Measurements from ENCODE around the gene SNX30.

The SNX30 gene

DNA sequence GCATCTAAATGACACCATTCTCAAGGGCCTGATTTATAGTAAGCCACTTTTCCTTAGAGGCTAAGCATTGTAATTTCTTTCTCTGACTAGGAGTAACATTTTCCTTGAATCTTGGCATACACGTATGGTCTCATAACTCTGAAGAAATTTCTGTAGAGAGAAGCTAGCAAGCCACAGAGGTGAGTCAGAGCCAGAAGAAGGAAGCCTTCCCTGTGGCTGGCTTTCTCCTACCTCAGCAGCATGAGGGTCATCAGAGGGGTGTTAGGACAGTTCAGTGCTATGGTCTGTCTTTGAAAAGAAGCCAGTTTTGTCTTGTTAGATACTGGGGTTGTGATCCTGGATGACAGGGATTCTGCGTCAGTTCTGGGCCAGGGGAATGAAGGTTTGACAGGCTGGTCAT is 3.2 kb downstream of the SNX30 start:
- peak; percentile 94 for DNase-seq

DNA sequence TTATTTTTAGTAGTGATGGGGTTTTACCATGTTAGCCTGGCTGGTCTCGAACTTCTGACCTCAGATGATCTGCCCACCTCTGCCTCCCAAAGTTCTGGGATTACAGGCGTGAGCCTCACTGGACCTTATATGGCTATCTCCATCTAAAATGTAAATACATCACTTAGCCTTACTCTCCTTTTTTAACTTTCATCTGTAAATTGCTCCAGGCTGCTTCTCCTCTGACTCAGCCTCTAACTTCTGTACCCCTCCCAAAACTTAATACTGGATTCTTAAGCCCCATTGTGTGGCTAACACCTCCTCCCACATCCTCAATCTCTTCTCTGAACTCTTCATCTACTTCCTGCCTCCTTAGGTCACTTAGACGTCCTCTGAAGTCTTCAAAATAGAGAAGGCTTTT is 4.0 kb downstream of the SNX30 start:
- DNase-seq = peak; percentile 90

DNA sequence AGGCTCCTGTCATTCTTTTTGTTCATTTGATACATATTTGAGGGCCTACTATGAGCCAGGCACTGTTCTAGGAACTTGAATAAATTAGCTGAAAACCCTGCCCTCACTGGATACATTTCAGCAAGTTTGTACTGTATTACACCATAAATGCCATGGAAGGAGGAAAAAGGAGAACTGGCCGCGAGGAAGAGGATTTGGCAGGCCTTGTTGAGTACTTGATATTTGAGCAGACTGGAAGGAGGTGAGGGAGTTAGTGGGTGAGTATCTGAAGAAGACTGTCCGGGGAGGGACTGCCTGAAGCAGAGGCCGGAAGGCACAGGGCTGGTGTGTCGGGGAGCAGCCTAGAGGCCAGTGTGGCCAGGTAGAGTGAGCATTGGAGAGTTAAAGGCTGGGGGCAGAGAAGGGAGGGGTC is 4.5 kb downstream of the SNX30 start:
- DNase-seq = no peak

DNA sequence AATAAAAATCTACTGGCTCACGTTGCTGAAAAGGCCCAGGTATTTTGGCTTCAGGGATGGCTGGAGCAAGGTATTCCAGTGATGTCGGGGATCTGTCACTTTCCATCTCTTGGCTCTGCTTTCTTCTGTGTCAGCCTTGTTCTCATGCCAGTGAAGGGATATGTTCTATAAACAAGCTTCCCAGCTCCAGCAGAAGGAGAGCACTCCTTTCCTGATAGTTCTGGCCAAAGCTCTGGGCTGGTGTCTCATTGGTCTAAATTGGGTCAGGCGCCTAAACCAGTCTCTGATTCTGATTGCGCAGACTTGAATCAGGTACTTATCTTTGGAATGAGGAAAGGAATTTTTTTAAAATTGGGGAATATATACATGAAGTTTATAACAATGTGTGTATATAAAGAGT is 5.1 kb downstream of the SNX30 start:
- DNase-seq = peak; percentile 24

DNA sequence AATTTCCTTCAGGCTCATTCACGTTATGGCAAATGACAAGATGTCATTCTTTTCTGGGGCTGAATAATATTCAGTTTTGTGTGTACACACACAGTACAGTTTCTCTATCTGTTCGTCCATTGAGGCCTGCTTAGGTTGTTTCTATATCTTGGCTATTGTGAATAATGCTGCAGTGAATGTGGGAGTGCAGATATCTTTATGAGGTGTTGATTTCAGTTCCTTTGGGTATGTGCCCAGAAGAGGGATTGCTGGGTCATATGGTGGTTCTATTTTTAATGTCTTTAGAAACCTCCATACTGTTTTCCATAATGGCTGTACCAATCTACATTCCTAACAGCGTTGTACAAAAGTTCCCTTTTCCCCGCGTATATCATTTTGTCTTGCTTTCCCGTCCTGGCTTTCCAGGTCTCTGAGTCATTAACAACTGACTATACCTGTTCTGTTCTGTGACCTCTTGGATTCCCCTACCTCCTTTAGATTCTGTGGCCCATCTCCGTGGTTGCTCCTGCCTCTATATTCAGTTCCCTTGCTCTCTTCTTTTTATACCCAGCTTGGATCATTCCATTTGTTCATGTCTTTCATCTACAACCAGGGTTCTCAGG is 6.8 kb downstream of the SNX30 start:
- DNase-seq = peak; percentile 67

DNA sequence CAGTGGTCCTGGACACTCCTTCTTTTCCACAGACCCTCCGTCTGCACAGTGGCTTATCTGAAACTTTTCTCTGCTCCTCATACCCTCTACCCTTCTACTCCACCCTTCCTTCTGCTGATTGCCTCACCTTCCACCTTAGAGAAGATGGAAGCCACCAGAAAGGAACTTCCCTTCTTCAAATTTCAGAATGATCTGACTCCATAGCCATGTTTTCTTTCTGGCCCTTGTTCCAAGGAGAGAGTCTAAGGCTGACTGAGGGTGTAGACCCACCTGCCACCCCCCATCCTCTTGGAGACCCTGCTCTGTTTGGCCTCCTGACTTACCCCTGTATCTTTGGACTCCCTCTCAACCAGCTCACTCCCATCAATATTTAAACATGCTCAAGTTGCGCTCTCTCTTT is 7.4 kb downstream of the SNX30 start:
- no peak for DNase-seq

DNA sequence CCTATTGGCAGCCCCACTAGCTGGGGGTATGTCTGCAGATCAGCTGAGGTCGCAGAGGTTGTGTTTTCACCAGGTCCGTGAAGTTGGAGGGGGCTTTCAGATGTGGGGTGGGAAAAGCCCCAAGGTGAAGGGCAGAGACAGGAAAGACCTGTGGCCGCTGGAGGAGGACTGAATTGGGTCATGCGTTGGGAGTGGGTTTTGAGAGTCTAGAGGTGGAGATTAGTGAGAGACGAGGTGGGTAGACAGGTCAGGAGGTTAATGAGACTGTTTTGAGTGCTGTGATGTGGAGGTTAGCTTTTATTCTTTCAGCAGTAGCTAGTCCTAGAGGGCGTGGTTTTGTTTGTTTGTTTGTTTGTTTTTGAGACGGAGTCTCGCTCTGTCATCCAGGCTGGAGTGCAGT is 10.3 kb downstream of the SNX30 start:
- DNase-seq = no peak

DNA sequence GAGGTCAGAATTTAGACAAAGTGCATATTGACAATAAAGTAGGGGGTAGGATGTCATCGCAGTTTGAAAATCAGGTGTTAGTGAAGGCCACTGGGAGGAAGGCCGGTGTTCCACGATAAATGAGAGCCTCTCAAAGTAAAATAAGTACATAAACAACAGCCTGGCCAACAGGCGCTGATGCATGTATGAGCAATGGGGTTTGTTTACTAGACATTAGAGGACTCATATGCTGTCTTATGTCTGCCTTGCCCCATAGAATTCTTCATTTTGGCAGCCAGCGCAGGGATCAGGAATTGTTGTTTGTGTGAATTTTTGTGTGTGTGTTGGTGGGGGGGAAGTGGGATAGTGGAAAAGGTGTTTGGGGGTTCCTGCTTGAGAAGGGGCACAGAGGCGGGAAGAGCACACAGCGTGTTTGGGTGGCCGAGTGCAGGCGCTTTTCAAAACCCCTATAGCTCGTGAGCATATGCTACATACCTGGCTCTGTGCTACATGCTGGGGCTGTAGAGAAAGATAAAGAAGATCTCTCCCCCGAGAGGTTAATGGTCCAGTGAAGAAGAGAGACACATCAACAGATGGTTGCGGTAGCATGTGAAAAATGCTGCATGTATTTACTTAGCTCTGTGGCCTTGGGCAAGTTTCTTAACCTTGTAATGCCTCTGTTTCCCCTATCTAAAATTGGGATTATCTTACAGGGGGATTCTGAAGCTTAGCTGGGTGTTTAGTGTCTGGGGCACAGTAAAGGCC is 11.5 kb downstream of the SNX30 start:
- no peak for DNase-seq

DNA sequence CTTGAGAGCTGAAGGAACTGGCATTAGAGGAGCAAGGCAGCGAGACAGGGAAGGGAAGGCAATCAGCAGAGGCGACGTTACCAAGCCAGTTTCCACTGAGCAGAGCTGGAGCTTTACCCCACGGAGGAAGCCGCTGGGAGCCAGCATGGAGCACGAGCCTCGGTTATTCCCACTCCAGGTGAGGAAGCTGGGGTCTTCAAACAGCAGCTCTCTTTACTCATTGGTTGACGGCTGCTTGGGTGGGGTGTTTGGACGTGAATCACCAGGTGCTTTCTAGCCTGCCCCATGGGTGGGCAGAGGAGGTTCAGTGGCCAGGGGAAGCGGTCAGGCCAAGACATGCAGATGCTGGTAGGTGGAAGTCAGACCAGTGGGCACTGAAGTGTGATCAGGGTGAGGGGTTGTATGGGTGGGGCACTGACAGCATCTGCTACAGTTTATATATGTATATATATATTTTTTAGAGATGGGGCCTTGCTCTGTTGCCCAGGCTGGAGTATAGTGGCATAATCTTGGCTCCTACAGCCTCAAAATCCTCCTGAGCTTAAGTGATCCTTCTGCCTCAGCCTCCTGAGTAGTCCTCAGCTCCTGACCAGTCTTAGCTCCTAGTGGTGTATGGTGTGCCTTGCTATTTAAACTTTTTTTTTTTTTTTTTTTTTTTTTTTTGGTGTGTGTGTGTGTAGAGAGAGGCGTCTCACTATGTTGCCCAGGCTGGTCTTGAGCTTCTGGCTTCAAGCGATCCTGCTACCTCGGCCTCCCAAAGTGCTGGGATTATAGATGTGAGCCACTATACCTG is 12.4 kb downstream of the SNX30 start:
- no peak for DNase-seq

DNA sequence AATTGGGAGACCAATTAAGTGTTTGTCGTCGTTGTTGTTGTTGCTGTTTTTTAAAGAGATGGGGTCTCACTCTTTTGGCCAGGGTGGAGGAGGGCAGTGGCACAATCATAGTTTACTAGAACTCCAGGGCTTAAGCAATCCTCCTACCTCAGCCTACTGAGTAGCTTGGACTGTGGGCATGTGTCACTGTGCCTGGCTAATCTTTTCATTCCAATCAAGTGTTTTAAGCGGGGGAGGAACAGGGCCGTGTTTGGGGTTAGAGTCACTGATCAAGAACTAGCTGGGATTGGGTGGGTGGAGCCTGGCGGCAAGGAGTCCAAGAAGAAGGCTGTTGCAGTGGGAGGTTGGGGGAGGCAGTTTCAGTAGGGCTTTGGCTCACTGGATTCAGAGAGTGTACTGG is 13.8 kb downstream of the SNX30 start:
- DNase-seq = peak; percentile 82

DNA sequence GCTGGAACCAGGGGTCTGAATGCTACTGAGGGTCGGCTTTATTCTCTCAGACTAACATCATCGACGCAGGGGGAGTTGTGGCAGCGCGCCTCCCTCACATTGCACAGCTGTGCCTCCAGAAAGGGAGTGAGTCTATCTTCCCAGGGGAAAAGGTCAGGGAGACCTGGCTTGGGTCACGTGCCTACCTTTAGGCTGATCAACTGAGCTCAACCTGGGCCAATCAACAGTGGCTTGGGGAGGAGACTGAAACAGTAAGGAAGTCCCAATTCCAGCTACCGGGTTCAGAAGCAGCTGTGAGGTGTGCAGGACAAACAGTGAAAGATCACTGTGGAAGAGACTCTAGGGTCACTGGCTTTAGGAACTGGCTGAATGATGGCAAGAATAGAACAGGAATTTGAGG is 14.3 kb downstream of the SNX30 start:
- peak; percentile 75 for DNase-seq

DNA sequence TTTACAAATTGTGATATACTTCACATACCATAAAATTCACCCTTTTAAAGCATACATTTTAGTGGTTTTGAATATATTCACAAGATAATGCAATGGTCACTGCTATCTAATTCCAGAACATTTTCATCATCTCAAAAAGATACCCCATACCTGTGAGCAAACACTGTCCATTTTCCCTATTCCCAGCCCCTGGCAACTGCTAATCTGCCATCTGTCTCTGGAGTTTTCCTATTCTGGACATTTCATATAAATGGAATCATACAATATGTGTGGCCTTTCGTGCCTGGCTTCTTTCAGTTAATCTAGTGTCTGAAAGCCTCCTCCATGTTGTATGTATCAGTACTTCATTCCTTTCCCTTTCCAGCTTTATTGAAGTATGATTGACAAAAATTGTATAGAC is 14.7 kb downstream of the SNX30 start:
- DNase-seq = no peak

DNA sequence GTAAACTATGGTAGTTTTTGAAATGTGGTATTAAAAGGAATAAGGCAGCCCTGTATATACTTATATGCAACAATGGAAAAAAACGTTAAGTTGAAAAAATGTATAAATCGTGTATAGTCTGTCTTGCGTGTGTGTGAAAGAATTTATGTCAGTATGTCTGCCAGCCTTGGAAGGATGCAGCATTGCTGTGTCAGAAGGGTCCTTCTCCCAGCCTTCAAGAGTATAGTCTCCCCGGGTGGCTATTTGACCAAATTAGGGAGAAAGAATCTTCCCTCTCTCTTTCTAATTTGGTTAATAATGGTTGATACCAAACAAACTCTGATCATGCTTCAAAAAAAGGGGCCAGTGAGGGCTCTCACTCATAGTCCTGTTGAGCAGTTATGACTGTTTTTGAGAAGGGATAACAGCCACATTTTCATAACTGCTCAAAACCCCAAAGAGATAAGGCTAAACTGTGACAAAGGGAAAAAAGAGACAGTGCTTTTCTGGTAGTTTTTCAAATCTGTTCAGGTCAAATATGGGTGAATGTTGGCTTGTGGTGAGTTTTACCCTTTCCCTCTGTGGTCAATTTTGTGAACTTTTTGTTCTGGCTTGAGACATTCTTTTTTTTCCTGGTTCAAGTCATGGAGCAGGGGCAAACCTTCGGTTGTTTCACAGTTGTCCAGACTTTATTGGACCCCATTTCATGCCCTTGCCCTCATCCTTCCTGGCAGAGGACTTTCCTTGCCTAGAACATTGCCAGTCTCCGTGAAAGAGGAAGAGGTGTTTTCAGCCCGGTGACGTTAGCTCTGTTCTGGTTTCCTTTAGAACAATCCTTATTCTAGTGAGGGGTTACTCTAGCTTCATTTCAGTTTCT is 21.0 kb downstream of the SNX30 start:
- DNase-seq = no peak

DNA sequence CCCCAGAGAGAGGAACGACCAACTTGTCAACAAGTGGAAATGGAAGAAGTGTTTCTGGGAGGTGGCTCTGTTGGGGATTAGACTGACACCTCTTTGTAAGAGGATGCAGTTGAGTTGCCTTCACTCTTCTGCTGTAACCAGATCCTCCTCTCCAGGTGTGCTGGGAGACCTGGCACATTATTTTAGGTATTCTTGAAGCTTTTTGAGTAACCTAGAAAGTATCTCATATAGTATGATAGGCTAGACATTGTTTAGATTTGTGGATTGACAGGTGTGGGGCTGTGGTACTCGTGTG is 21.6 kb downstream of the SNX30 start:
- no peak for DNase-seq

DNA sequence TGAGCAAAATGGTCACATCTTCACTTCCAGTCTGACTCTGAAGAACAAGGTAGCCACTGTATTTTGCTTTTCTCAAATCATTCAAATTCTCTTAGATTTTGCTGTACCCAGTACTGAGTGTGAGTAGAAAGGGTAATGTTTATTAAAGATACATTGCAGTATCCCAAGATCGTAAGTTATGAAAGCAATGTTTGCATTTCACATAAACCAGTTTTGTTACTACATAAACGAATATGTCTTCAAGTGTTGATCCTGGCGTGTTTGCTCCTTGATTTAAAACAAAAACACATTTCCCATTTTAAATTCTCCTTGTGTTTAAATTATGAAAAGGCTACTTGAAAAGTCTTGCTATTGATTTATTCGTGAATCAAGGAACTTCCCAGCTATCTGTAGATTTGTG is 22.0 kb downstream of the SNX30 start:
- no peak for DNase-seq

DNA sequence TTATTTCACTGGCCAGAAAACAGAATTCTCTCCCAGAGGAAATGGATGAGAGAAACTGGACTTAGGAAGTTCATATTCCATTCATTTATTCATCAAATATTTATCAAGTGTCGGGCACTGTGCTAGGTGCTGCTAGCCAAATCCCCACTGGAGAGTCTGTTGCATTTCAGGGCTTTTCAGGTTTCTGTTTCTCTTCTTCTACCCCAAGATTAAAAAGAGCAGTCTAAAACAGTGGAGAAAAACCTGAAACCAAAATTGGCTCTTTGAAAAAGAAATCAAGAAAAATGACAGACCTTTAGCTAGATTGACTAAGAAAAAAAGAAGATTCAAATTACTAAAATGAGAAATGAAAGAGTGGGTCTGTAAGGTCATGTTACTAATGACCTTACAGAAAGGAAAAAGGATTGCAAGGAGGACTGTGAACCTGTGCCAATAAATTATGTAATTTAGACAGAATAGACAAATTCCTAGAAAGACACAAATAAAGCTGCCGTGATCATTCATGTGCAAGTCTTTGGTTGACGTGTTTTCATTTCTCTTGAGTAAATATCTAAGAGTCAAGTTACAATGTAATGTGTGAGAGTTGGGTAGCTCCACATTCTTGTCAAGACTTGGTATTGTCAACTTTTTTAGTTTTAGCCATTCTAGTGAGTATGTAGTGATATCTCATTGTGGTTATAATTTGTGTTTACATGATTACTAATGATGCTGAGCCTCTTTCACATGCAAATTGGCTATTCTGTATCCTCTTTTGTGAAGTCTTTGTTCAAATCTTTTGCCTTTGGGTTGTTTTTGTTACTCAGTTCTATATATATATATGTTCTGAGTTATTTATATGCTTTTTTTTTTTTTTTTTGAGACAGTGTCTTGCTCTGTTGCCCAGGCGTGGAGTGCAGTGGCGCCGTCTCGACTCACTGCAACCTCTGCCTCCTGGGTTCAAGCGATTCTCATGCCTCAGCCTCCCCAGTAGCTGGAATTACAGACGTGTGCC is 23.7 kb downstream of the SNX30 start:
- no peak for DNase-seq

DNA sequence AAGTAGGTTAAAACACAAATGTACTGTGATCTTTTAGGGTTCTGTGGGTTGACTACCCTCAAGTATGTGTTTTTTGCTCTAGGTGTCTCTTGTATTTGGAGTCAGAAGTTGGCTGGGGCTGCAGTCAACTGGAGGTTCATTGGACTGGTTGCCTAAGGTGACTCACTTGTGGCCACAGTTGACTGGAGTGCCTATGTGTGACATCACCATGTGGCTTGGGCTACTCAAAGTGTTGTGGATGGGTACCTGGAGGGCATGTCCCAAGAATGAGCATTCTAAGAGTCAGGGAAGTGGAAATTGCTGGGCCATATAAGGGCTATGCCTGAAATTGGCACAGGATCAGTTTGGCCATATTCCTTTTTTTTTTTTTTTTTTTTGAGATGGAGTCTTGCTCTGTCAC is 27.4 kb downstream of the SNX30 start:
- no peak for DNase-seq

DNA sequence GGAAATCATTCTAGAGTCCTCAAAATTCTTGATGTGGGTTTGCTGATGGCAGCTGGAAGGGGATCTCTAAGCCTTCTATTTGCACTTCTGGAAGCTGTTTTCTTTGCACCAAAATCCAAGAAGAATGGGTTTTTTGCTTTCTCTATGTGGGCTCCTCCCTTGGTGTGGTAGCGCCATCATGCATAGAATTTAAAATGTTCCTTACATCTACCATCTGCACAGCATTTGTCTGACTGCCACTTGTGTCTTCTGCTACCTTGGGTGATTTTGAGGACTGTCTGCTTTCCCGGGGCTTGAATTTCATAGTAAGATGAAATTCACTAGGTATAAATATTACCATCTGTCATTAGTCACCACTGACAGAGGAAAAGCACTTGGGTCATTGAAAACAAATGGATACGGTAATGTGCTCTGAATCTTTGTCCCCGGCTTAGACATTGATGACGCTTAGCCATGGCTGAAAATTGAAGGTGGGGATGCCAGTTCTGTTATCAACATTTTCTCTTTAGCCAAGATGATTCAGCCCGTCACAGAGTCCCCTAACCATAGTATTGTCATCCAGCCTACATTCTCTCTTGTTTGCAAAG is 30.0 kb downstream of the SNX30 start:
- no peak for DNase-seq

DNA sequence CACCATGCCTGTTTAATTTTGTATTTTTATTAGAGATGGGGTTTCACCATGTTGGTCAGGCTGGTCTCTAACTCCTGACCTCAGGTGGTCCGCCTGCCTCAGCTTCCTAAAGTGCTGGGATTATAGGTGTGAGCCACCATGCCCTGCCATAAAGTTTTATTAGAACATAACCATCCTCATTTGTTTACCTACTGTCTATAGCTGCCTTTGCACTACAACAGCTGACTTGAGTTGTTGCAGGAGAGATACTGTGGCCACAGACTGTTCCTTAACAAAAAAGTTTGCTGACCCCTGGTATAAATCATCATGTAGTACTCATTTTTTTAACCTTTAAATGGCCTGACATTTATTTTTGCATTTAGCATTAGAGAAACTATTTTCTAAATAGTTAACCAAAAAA is 31.7 kb downstream of the SNX30 start:
- no peak for DNase-seq

DNA sequence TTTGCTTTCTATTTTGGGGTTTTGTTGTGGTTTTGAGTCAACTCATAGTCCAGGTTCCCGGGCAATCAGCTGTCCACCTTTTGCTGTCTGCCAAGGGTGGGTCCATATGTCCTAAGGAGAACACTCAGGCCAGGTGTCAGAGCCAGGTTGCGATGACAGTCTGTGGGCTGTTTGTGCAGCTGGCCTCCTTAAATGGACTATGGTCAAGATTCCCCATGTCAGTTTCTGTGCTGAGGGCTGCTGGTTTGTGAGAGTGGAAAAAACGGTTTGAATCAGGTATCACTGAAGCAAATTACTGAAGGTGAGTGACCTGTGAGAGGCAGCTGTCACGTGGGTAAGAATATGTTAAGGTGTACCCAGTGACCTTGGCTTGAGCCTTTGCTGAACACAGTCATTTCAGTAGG is 33.0 kb downstream of the SNX30 start:
- DNase-seq = no peak

DNA sequence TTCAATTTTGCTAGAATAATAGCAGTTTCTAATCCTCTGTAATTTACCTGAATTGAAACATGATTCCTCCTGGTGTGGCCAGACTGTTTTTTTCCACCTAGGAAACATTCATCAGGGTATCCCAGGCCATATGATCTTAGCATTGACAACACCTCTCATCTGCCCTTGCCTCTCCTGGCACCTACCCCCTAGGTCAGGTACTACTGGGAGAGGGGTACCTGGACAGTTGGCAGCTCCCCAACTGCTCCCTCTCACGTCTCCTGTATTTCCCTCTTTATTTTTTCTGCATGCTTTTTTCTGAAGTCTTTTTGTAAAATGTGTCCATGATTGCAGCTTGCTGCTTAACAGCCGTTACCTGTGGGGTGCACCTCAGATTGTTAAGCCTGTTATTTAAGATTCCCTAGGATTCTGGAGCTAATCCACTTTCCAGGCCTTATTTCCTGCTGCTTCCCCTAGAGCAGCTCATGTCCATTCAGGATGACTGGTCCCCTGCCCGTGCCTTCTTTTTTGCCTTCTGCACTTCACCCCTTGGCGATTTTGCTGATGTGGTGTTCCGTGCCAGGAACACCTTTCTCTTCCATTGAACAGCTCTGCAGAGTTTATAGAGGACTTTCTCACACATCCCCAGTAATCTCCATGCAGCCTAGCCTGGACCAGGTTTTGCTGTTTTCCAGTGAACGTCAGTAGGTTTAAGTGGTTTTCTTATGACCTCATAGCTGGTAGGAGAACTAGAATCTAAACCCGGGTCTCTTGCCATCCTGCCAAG is 33.6 kb downstream of the SNX30 start:
- peak; percentile 28 for DNase-seq
